Parathyroid adenoma (tissue), 2 donors: ENCODE results near the gene KAZN.

Experiments
- H2AFZ ChIP-seq: fragments of 300-600 bp; sonication (generic); one replicate; pipeline ENCODE4 v1.7.0; 2017; ENCODE audit warnings: antibody characterized with exemption, mild to moderate bottlenecking
- H3K27ac ChIP-seq: fragments of 300-600 bp; sonication (generic); one replicate; pipeline ENCODE4 v1.7.0; 2017
- H3K27me3 ChIP-seq: fragments of 300-600 bp; sonication (generic); one replicate; pipeline ENCODE4 v1.7.0; 2017; ENCODE audit warnings: low read length; ENCODE audit not compliant: control insufficient read depth, insufficient read depth
- H3K36me3 ChIP-seq: fragments of 300-600 bp; sonication (generic); one replicate; pipeline ENCODE4 v1.7.0; 2017; ENCODE audit warnings: low read length; ENCODE audit not compliant: control insufficient read depth, insufficient read depth
- H3K4me1 ChIP-seq: fragments of 300-600 bp; sonication (generic); one replicate; pipeline ENCODE4 v1.7.0; 2017; ENCODE audit warnings: control low read depth
- H3K4me2 ChIP-seq: fragments of 300-600 bp; sonication (generic); one replicate; pipeline ENCODE4 v1.7.0; 2017; ENCODE audit warnings: low read length
- H3K4me3 ChIP-seq: fragments of 300-600 bp; sonication (generic); one replicate; pipeline ENCODE4 v1.7.0; 2017; ENCODE audit warnings: low read depth, low read length
- H3K79me2 ChIP-seq: fragments of 300-600 bp; sonication (generic); one replicate; pipeline ENCODE4 v1.7.0; 2017; ENCODE audit warnings: control low read depth
- H3K9ac ChIP-seq: fragments of 300-600 bp; sonication (generic); one replicate; pipeline ENCODE4 v1.7.0; 2017; ENCODE audit warnings: mild to moderate bottlenecking
- H3K9me3 ChIP-seq: fragments of 300-600 bp; sonication (generic); one replicate; pipeline ENCODE4 v1.7.0; 2017; ENCODE audit warnings: low read length; ENCODE audit not compliant: control insufficient read depth
- CTCF ChIP-seq: fragments of 300-600 bp; sonication (generic); IDR thresholded peaks from one replicate; pipeline ENCODE4 v1.7.0; 2017; ENCODE audit warnings: antibody characterized with exemption, mild to moderate bottlenecking
- donor health status: primary hyperparathyroidism.

The KAZN gene

GRCh38 chr1:15159166-15159555 lies 560.7 kb downstream of the KAZN start:
- no peak for TF ChIP-seq CTCF
- no peaks in the 10 kb centered on the region for H3K79me2 ChIP-seq
- no peak overlapping the region for H3K4me3 ChIP-seq
- H3K4me1 ChIP-seq, result no peaks in the 10 kb centered on the region
- H3K4me2 ChIP-seq, result no peak overlapping the region
- no peaks in the 10 kb centered on the region for H3K36me3 ChIP-seq
- no peak overlapping the region for H3K27ac ChIP-seq
- no peaks in the 10 kb centered on the region for H3K9me3 ChIP-seq
- no peaks in the 10 kb centered on the region for H3K27me3 ChIP-seq
- no peak overlapping the region for H2AFZ ChIP-seq
- no peak overlapping the region for H3K9ac ChIP-seq

- H3K36me3 ChIP-seq, result no peaks in the 10 kb centered on the region
- no peaks in the 10 kb centered on the region for H3K4me1 ChIP-seq
- H3K27me3 ChIP-seq, result no peaks in the 10 kb centered on the region
- H3K79me2 ChIP-seq, result no peaks in the 10 kb centered on the region
- no peak overlapping the region for H3K9ac ChIP-seq
- H3K4me2 ChIP-seq, result no peak overlapping the region
- no peak overlapping the region for H3K27ac ChIP-seq
- no peak for TF ChIP-seq CTCF
- no peaks in the 10 kb centered on the region for H3K9me3 ChIP-seq
- H3K4me3 ChIP-seq, result no peak overlapping the region
- no peak overlapping the region for H2AFZ ChIP-seq
Observed at GRCh38 chr1:15160626-15161025, 562.1 kb downstream of the KAZN start.

- Histone ChIP-seq H3K27ac (no peak overlapping the region), H3K9ac (no peak overlapping the region), H3K36me3 (no peaks in the 10 kb centered on the region), H2AFZ (no peak overlapping the region), H3K4me2 (no peak overlapping the region), H3K4me3 (no peak overlapping the region), H3K9me3 (no peaks in the 10 kb centered on the region), H3K4me1 (peaks cover 2% of the 10 kb centered on the region), H3K79me2 (no peaks in the 10 kb centered on the region), H3K27me3 (no peaks in the 10 kb centered on the region)
- TF ChIP-seq CTCF, result no peak
Observed at GRCh38 chr1:15167386-15167785, 568.9 kb downstream of the KAZN start.
